DND-41 (cell line): ENCODE measurements around the gene PTPN6.
A peak's percentile ranks its signal among the peaks of the same experiment; 100 is the strongest.

Source experiments
- ATAC-seq: fragments of 200-7000 bp; cut with Tn5 transposase; 3 replicates; pipeline ENCODE4 v1.9.1; 2021; ENCODE audit warnings: low read depth; ENCODE audit not compliant: insufficient read depth
- DNase-seq: peaks from one replicate; pipeline ENCODE4 v3.0.0-alpha.2; 2020
- H2AFZ ChIP-seq: 2 replicates; pipeline ENCODE4 v1.6.0; 2012; ENCODE audit warnings: low read depth, low read length
- H3K27ac ChIP-seq: 2 replicates; pipeline ENCODE4 v1.5.1; 2012; ENCODE audit warnings: low read length, inconsistent platforms
- H3K27me3 ChIP-seq: fragments of 200-600 bp; sonication (generic); 2 replicates; pipeline ENCODE4 v1.6.0; 2012; ENCODE audit warnings: low read length, mild to moderate bottlenecking, inconsistent platforms; ENCODE audit not compliant: insufficient read depth, poor library complexity
- H3K36me3 ChIP-seq: 2 replicates; pipeline ENCODE4 v1.5.1; 2012; ENCODE audit warnings: low read length, inconsistent platforms; ENCODE audit not compliant: insufficient read depth
- H3K4me1 ChIP-seq: 2 replicates; pipeline ENCODE4 v1.5.1; 2012; ENCODE audit warnings: mild to moderate bottlenecking, low read length; ENCODE audit not compliant: insufficient read depth
- H3K4me2 ChIP-seq: 2 replicates; pipeline ENCODE4 v1.6.0; 2012; ENCODE audit warnings: mild to moderate bottlenecking, moderate library complexity, low read length, inconsistent platforms; ENCODE audit not compliant: insufficient read depth
- H3K4me3 ChIP-seq, 2 experiments: fragments of 200-600 bp in 1 of 2; shearing (Covaris generic) in 1 of 2; 2 replicates each; pipeline ENCODE4 v1.5.1; 2012 to 2016; ENCODE audit warnings: inconsistent platforms in 2 of 2, low read length in 2 of 2, mild to moderate bottlenecking in 2 of 2, low read depth in 1 of 2, moderate library complexity in 1 of 2
- H3K79me2 ChIP-seq: 2 replicates; pipeline ENCODE4 v1.6.0; 2012; ENCODE audit warnings: low read length, inconsistent platforms; ENCODE audit not compliant: insufficient read depth
- H3K9ac ChIP-seq: 2 replicates; pipeline ENCODE4 v1.6.0; 2012; ENCODE audit warnings: low read depth, mild to moderate bottlenecking, inconsistent platforms, low read length, moderate library complexity
- H3K9me3 ChIP-seq: 2 replicates; pipeline ENCODE4 v1.5.1; 2012; ENCODE audit warnings: low read length, moderate library complexity, mild to moderate bottlenecking, inconsistent platforms; ENCODE audit not compliant: insufficient read depth, severe bottlenecking
- H4K20me1 ChIP-seq: 2 replicates; pipeline ENCODE4 v1.6.0; 2012; ENCODE audit warnings: low read length; ENCODE audit not compliant: insufficient read depth
- CTCF ChIP-seq: IDR thresholded peaks from 2 replicates; pipeline ENCODE4 v1.5.1; 2012; ENCODE audit warnings: borderline replicate concordance, low read length, moderate library complexity, mild to moderate bottlenecking; ENCODE audit not compliant: poor library complexity, severe bottlenecking; ENCODE audit errors: extremely low read depth
- EZH2 ChIP-seq: IDR thresholded peaks from 3 replicates; pipeline ENCODE4 v1.6.1; 2012; ENCODE audit warnings: borderline replicate concordance, low read depth, mild to moderate bottlenecking, moderate library complexity, low read length, inconsistent platforms; ENCODE audit not compliant: severe bottlenecking

Gene PTPN6

GRCh38 chr12:6978611-6979011, 27.5 kb downstream of the PTPN6 start:
- Histone ChIP-seq H3K9ac (no peak overlapping the region), H3K9me3 (no peaks in the 10 kb centered on the region), H2AFZ (no peak overlapping the region), H3K36me3 (peaks cover 92% of the 10 kb centered on the region), H3K4me3 (no peak overlapping the region), H4K20me1 (peaks cover 5% of the 10 kb centered on the region; the same call in 1 of the 2 replicates), H3K4me1 (no peaks in the 10 kb centered on the region), H3K27me3 (no peaks in the 10 kb centered on the region), H3K79me2 (peaks cover 6% of the 10 kb centered on the region; the same call in 1 of the 2 replicates), H3K27ac (no peak overlapping the region), H3K4me2 (no peak overlapping the region)
- peak; percentile 20; the same call in 2 of the 3 replicates for ATAC-seq
- TF ChIP-seq EZH2 (no peak), CTCF (no peak)
- DNase-seq = no peak

GRCh38 chr12:6979021-6979420, 27.9 kb downstream of the PTPN6 start:
- Histone ChIP-seq H3K4me2 (no peak overlapping the region), H3K27ac (no peak overlapping the region), H3K36me3 (peaks cover 91% of the 10 kb centered on the region), H3K4me1 (no peaks in the 10 kb centered on the region), H3K9ac (no peak overlapping the region), H4K20me1 (peaks cover 4% of the 10 kb centered on the region; the same call in 1 of the 2 replicates), H3K9me3 (no peaks in the 10 kb centered on the region), H3K27me3 (no peaks in the 10 kb centered on the region), H3K4me3 (no peak overlapping the region), H2AFZ (no peak overlapping the region), H3K79me2 (peaks cover 2% of the 10 kb centered on the region; the same call in 1 of the 2 replicates)
- ATAC-seq (peak; percentile 21; the same call in 1 of the 3 replicates), DNase-seq (no peak)
- no peak for TF ChIP-seq EZH2
- no peak for TF ChIP-seq CTCF

- Histone ChIP-seq H3K4me1 (no peaks in the 10 kb centered on the region), H3K4me3 (no peak overlapping the region), H2AFZ (no peak overlapping the region), H3K36me3 (peaks cover 87% of the 10 kb centered on the region), H3K9ac (no peak overlapping the region), H4K20me1 (0 out of 2 replicates have a peak, but pooled peaks cover under 1% of the 10 kb centered on the region), H3K4me2 (no peak overlapping the region), H3K79me2 (no peaks in the 10 kb centered on the region; the same call in 1 of the 2 replicates), H3K27ac (no peak overlapping the region), H3K9me3 (no peaks in the 10 kb centered on the region), H3K27me3 (no peaks in the 10 kb centered on the region)
- DNase-seq = no peak
- no peak for ATAC-seq
- TF ChIP-seq EZH2 = no peak
- TF ChIP-seq CTCF = no peak
These were observed 28.3 kb downstream of the PTPN6 start for GRCh38 chr12:6979453-6979852.

- H3K4me3 ChIP-seq = no peak overlapping the region
- no peaks in the 10 kb centered on the region for H3K9me3 ChIP-seq
- H3K27ac ChIP-seq = no peak overlapping the region
- no peaks in the 10 kb centered on the region for H3K79me2 ChIP-seq
- H4K20me1 ChIP-seq = no peaks in the 10 kb centered on the region
- H2AFZ ChIP-seq = no peak overlapping the region
- H3K4me1 ChIP-seq = no peaks in the 10 kb centered on the region
- no peak for TF ChIP-seq CTCF
- TF ChIP-seq EZH2 = no peak
- no peaks in the 10 kb centered on the region for H3K27me3 ChIP-seq
- H3K36me3 ChIP-seq = peaks cover 81% of the 10 kb centered on the region
- ATAC-seq = no peak
- no peak for DNase-seq
- no peak overlapping the region for H3K4me2 ChIP-seq
- no peak overlapping the region for H3K9ac ChIP-seq
These were observed 28.9 kb downstream of the PTPN6 start for GRCh38 chr12:6980075-6980474.
